NCI-H146 treated with DMSO at 0.1 percent for 48 hours (cell line): ENCODE data around the gene UNC93A.

Experiments used
- DNase-seq: peaks from one replicate; lab custom pipeline; 2025; ENCODE audit not compliant: unreplicated experiment; lab: John Stamatoyannopoulos, UW

Gene UNC93A

DNA sequence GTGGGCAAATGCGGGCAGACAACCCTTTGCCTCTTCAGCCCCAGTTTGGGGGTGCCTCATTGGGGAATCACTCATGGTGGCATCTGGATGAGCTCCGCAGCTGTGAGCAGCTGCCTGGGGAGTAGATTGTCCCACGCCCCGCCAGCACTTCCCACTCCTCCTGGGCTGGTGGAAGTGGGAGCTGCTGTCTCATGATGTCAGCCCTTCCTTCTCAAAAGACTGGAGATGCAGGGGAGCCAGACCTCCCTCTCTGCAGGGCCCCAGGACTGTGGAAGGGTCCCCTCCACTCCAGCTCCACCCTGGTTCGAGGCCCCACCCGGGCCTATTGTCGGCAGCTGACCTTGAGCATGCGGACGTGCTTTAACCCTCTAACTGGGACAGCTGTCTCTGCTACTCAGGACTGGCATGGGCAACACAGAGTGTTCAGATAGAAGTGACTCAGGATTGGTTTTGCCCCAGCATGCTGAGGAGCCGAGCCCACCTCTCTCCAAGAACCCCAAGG is 2.0 kb downstream of the UNC93A start:
- DNase-seq = no peak

DNA sequence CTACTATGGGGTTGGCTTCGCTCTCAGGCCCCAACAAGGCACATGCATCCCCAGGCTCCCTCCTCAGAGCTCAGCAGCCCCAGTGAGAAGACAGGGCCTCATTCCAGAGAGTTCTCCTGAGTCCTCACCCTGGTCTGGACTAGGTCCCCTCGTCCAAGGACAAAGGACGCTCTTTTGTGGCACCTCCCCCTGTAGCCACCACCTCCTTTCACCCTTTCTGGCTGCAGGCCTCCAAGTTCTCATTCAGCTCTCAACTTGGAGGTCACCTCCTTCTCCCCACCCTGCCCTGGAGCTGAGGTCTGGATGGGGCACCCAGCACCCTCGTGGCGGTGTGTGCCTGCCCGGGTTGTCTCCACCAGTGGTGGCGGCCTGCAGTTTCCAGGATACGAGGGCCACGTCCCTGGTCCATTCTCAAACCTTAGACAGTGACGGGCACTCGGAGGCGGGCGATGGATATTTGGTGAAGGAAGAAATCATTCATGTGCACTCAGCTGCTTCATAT is 2.5 kb downstream of the UNC93A start:
- DNase-seq = no peak

DNA sequence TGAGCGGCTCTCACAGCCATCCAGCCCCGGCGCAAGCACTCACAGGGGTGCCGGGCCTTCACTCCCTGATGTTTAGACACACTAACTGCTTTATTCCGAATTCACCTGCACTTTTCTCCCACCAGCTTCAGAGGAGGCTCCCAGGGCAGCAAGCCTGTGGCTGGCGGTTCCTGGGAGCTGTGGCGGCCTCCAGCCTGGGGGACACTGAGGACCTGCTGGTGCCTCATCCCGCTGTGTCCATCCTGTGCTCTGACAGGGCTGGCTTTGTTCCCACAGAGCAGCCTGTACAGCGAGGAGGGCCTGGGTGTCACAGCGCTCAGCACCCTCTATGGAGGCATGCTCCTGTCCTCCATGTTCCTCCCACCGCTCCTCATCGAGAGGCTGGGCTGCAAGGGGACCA is 3.1 kb downstream of the UNC93A start:
- DNase-seq = no peak

DNA sequence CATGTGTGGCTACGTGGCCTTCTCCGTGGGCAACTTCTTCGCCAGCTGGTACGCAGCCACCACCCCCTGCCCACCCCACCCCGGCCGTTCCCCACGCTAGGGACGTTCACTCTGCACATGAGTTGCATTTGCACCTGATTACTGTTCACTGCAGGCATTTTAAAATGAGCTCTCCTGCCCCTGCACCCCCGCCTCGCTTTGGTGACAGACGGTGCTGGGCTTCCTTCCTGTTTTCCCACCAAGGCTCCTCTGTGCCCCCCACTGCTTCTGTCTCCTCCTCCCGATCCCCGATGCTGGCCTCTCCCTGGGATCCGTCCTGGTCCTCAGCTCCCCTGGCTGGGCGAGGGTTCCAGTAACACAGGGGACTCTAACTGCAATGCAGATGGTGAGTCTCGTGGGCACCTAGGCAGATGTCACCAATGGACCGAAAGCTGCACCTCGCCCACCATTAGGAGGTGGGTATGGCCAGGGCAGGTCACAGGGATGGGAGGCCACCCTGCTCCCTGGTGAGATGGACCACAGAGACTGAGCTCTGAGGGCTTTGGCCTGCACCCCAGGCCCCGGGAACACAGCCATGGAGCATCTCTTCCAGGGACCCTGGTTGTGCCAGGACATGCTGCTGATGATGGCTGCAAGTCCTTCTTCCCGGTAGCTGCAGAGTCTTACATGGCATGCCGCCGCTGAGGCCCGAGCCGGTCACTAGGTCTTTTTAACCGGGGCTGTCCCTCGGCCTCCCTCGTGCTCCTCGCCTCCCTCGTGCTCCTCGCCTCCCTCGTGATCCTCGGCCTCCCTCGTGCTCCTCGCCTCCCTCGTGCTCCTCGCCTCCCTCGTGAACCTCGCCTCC is 3.8 kb downstream of the UNC93A start:
- DNase-seq = no peak

DNA sequence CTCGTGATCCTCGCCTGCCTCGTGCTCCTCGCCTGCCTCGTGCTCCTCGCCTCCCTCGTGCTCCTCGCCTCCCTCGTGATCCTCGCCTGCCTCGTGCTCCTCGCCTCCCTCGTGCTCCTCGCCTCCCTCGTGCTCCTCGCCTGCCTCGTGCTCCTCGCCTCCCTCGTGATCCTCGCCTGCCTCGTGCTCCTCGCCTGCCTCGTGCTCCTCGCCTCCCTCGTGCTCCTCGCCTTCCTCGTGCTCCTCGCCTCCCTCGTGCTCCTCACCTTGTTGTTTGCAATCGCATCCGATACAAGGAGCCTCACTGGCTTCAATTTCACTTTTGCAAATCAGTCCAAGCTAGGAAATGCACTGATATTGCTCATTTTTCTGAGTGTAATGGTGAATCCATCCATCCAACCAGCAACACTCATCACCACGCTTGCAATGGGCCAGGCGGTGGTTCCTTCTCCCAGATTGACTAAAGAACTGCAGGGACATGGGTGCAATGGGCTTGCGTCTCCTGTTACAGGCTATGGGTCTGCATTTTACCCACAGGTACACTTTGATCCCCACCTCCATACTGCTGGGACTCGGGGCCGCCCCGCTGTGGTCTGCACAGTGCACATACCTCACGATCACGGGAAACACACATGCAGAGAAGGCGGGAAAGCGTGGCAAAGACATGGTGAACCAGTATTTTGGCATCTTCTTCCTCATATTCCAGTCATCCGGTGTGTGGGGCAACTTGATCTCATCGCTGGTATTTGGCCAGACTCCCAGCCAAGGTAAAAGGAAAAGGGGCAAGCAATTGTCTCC is 4.6 kb downstream of the UNC93A start:
- DNase-seq = no peak

DNA sequence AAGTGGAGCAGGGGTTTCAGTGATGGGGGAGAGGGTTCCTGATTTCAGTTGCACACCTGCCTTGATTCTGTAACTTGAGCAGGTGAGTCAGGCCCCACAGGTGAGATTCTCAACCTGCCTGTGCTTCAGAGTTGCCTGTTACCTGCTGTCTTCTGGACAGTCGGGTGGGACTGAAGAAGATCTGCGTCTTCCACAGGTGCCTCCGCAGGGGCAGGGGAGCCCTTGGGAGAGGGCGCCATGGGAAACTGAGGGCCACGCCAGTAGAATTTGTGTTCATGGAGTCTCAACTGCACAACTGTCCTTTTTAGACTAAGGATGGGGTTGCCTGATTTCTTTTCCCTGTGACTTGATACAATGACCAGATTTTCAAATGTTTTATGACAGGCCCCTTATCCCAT is 5.2 kb downstream of the UNC93A start:
- no peak for DNase-seq

DNA sequence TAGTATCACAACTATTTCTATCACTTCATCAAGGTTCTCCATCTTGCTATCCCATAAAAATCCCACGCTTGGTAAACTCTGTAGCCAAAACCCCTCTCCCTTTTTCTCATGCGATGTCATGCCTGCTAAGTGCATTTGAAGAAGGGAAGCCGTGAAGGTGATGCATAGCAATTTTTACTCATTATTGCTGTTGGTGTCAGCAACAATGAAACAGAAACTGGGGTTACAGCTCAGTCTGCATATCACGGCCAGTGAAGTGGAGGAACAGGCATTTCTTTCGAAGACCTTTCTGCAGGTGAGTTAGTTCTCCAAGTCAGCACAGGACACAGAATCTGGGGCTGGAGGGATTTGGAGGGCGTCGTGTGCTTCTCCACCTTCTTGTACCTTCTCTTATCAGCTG is 5.8 kb downstream of the UNC93A start:
- no peak for DNase-seq

DNA sequence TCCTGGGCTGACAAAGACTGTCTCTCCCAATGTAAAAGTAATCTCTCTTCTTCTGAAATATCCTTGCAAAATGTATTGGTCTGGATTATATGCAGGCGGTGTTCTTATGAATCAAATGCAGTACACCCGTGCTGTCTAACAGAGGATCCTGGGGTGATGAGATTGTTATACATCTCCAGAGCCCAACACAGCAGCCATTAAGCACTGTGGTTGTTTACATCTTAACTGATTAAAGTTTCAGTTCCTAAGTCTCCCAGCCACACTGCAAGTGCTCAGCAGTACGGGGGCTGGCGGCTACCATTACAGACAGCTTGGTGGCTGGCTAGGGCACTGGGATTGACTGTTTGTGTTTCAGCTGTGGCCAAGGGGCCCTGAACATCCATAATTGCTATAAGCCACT is 7.0 kb downstream of the UNC93A start:
- DNase-seq = no peak

DNA sequence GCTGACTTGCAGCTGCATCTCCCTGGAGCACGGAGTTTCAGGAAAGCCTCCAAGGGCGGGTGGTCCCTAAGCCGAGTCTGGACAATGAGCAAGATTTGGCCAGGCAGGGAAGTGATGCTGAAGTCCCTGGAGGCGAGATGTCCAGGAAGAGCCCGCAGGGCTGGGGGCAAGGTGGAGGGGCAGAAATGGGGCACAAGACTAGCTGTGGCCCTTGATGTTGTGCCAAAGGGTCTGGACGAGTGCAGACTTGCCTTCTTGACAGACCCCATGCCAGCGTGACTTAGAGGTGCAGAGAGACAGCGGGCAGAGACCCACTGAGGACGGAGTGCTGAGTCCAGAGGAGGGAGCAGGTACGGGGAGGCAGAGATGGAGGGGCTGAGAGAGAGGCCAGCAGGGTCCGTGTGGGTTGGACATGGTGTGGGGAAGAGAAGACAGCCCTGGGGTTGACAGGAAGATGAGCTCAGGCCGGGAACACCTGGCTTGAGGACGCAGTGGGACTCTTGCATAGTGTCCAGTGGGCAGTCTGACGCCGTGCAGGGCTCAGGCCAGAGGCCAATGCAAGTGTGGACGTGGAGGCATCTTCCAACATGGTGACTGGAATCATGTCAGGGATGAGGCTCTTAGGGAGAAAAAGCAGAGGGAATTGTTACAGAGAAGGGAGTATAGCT is 8.7 kb downstream of the UNC93A start:
- no peak for DNase-seq

DNA sequence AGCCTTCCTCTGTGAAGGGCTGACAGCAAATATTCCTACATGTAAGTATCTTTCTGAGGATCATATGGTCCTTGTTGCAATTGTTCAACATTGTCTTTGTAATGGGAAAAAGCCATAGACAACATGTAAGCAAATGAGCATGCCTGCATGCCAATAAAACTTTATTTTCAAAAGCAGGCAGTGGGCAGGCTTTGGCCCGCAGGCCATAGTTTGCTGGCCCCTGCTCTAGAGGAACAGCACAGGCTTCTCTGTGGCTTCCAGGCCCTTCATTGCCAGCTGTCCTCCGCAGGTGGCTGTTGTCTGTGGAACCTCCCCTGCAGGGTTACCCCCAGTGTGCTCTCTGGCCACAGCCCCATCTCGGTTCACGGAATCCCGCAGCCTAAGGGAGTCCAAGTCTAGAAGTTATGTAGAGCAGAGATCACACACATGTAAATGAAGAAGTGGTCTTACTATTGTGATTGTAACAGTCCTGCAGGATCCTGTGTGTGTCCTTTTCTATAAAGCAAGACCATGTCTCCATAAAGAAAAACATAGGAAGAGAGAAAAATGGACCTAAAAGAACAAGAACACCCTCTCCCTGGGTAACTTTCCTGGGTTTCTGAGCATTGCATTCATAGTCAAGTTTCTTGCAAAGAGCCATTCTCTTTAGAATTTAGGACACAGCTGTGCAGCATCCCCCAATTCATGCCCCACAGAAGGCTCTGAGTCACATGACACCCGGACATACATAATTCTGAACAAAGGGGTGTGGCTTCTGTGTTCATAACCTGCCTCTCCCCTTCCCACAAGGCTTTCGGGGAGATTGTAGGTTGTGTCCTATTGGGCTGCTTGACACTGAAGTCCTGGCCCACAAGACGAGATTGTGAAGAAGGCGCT is 10.0 kb downstream of the UNC93A start:
- no peak for DNase-seq

DNA sequence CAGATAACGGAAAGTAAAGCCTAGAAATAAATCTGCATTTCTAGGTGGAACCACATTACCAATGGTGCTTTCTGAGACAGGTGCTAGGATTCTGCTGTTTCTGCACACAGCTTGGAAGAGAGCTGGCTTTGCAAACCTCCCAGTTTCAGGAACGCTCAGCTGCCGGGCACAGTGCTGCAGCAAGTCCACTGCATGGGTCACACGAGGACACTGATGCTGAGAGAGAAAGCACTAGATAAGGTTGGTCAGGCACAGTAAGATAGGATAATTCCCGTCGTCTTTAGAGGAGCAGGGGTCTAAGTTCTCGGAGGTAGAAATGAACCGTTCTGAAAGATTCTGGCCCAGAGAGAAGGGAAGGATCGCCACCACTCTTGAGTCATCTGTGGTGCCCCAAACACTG is 11.0 kb downstream of the UNC93A start:
- no peak for DNase-seq

DNA sequence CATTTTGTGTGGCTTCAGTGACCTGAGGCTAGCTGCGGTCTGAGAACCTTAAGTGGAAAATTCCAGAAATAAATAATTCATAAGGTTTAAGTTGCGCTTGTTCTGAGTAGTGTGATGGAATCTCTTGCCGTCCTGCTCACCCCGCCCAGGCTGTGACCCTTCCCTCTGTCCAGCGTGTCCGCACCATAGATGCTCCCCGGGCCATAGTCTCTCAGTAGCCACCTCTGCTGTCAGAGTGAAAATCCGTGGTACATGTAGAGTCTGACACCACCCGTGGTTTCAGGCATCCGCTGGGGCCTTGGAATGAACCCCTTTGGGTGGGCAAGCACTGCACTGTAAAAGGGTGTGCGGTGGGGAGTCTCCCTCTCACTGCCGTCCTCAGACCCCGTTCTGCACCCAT is 11.7 kb downstream of the UNC93A start:
- DNase-seq = no peak

DNA sequence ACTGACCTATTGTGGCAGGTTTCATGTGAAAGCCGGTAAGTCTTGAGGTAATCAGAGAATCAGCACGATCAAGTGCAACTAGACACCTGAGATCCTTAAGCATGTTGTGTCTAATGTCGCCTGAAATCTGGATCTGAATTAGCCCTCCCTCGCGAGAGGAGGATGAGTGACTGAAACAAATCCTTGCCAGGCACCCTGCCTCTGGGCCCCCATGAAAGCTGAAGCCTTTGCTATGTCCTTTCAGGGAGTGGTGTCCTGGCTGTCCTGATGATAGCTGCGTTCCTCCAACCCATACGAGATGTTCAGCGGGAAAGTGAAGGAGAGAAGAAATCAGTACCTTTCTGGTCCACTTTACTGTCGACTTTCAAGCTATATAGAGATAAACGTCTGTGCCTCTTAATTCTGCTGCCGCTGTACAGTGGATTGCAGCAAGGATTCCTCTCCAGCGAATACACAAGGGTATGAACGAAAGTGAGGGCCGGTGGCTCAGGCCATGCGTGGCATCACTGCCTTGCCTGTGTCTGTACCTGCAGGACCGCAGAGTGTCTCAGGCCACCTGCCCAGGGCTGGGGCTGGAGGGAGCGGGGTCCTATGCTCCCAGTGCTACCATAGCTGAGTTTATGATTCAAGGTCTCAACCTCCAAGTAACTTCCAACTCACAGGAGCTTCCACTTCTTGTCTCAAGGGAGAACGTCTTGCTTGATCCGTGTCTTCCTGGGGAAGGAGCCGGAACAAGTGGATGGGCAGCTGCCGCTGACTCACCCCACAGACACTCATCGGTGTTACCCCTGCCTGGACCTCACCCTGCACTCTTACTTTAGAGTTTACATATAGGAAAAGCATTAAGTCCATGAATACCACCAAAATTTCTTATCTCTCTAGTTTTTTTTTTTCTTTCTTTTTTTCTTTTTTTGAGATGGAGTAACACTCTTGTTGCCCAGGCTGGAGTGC is 12.8 kb downstream of the UNC93A start:
- no peak for DNase-seq

DNA sequence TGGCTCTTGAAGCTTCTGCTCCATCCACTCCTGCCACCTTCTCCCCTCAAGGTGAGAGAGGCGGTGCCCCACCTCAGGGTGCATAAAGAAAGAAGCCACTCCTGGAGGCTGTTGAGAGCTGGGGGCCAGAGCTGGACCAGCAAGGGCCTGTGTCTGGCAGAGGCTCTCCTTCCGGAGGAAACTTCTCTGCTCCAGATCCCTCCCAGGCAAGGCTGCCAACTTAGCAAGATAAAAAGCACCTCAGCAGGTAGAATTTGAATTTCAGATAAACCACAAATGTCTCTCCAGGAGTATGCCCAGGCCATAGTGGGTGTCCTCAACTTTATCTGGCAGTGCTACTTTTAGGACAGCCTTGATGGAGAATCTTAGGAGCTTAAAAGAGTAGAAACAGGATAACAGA is 13.8 kb downstream of the UNC93A start:
- DNase-seq = no peak

DNA sequence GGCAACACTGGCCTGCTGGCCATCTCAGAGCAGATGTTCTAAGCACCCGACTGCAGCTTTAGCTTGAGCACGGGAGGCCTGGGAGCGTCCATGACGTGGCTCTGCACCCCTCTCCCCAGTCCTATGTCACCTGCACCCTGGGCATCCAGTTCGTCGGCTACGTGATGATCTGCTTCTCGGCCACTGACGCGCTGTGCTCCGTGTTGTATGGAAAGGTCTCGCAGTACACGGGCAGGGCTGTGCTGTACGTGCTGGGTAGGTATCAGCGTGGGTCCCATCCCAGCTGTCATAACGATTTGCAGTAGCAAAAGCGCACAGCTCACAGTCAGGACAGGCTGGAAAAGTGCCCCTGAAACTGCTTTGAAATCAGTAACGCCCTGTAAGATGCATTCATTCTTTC is 14.7 kb downstream of the UNC93A start:
- no peak for DNase-seq

DNA sequence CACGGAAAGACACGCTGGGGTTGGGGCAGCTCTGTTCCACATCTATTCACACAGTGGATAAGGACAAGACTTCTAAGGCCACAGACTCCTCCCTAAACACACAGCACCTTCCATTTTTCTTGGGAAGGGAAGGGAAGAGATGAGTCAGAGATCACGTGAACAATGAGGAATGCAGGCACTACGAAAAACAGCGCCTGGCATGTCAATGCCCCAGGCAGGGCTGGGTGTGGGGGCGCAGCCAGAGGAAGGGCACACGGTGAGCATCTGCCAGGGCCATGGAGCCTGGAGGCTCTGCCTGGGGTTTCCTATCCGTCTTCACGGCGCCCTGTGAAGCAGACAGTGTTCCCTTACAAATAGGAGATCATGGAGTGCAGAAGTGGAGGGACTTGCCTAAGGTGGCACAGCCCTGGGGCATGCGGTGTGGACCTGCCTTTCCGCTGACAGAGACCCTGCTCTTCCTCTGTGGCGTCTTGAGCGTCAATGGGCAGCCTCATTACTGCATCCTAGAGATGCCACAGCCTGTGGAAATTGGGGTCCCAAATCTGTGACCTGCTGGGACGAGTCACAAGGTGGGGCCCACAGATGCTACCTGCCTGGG is 15.4 kb downstream of the UNC93A start:
- DNase-seq = no peak

DNA sequence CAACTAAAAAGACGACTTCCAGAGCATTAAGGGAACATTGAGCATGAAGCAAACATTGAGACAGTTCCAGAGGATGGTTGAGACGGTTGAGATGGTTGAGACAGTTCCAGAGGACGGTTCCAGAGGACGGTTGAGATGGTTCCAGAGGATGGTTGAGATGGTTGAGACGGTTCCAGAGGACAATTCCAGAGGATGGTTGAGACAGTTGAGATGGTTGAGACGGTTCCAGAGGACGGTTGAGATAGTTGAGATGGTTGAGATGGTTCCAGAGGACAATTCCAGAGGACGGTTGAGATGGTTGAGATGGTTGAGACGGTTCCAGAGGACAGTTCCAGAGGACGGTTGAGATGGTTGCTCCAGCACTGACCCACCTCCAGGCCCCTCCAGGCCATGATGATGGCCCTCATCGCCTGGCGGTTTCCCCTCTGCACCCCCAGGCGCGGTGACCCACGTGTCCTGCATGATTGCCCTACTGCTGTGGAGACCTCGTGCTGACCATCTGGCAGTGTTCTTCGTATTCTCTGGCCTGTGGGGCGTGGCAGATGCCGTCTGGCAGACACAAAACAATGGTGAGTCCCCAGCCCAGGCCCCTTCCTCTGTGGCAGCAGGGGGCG is 16.3 kb downstream of the UNC93A start:
- DNase-seq = no peak

DNA sequence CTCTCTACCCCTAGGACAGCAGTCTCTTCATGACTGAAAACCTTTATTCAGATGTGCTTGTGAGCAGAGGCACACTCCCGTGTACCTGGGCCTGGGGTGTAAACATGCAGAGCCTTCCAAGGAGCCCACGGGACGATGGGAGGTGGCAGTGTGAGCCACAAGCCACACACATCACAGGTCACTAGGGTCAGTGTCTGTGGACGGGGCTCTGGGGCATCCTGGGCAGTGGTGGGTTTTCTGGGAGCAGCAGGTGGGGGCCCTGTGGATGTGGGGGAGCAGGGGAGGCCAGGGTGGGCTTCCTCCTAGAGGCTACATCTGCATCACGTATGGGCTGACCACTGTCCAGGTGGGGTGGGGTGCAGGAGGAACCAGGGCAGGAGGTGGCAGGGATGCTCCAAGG is 17.1 kb downstream of the UNC93A start:
- DNase-seq = no peak
